Keratinocyte (primary cell): ENCODE measurements around the gene DHTKD1.

Experiments used
- CTCF ChIP-seq, 3 experiments: IDR thresholded peaks in 1 of 3; conservative IDR thresholded peaks in 1 of 3; optimal IDR thresholded peaks in 1 of 3; 2 replicates in 2 of 3; 3 replicates in 1 of 3; pipeline versions ENCODE3 to v1.5.1; 2011; ENCODE audit warnings: low read length in 3 of 3, mild to moderate bottlenecking in 3 of 3, moderate library complexity in 2 of 3, control low read depth in 1 of 3, inconsistent platforms in 1 of 3; ENCODE audit not compliant: insufficient read depth in 2 of 3; ENCODE audit errors: extremely low read depth in 1 of 3
- EZH2 ChIP-seq: IDR thresholded peaks from one replicate; pipeline ENCODE4 v1.6.1; 2012; ENCODE audit warnings: inconsistent platforms, mild to moderate bottlenecking, low read length, moderate library complexity

GRCh38 chr10:12073526-12073925 is 4.8 kb downstream of the DHTKD1 start:
- TF ChIP-seq CTCF (optimal IDR thresholded peaks at IDR 0.05 in 1 of 3, IDR thresholded peaks at IDR 0.05 in 1 of 3, conservative IDR thresholded peaks at IDR 0.05 in 1 of 3; ENCODE audit: extremely low read depth in 1 of 3, insufficient read depth in 2 of 3, low read length in 3 of 3) (no peak), EZH2 (no peak)
